GM12865 (cell line): ENCODE measurements around the gene CXorf65.

Source experiments
- DNase-seq: peaks from one replicate; pipeline ENCODE4 v3.0.0; 2010; ENCODE audit warnings: low read depth
- H3K4me3 ChIP-seq: 2 replicates; pipeline ENCODE4 v1.5.1; 2011; ENCODE audit warnings: mild to moderate bottlenecking, low read depth, low read length, control low read depth
- CTCF ChIP-seq: IDR thresholded peaks from 2 replicates; pipeline ENCODE4 v1.5.1; 2011; ENCODE audit warnings: low read length, control low read depth, low read depth, inconsistent platforms; ENCODE audit not compliant: insufficient read depth; ENCODE audit errors: missing control alignments

Gene CXorf65

GRCh38 chrX:71091263-71091662, 15.3 kb downstream of the CXorf65 start:
- TF ChIP-seq CTCF, result no peak
- no peak for DNase-seq
- H3K4me3 ChIP-seq, result no peak overlapping the region

GRCh38 chrX:71085900-71086299, 20.6 kb downstream of the CXorf65 start:
- H3K4me3 ChIP-seq, result no peak overlapping the region
- no peak for TF ChIP-seq CTCF
- DNase-seq, result no peak

- TF ChIP-seq CTCF, result no peak
- no peak for DNase-seq
- no peak overlapping the region for H3K4me3 ChIP-seq
Observed at GRCh38 chrX:71082822-71083221, 23.7 kb downstream of the CXorf65 start.

- no peak for DNase-seq
- TF ChIP-seq CTCF, result no peak
- no peak overlapping the region for H3K4me3 ChIP-seq
Observed at GRCh38 chrX:71082124-71082647, 24.4 kb downstream of the CXorf65 start.

- DNase-seq, result no peak
- no peak overlapping the region for H3K4me3 ChIP-seq
- TF ChIP-seq CTCF, result no peak
Observed at GRCh38 chrX:71081330-71082123, 25.0 kb downstream of the CXorf65 start.

- TF ChIP-seq CTCF, result no peak
- no peak for DNase-seq
- no peak overlapping the region for H3K4me3 ChIP-seq
Observed at GRCh38 chrX:71070531-71070930, 36.0 kb downstream of the CXorf65 start.
